ENCODE measurements around the gene TMEM171.

DNA sequence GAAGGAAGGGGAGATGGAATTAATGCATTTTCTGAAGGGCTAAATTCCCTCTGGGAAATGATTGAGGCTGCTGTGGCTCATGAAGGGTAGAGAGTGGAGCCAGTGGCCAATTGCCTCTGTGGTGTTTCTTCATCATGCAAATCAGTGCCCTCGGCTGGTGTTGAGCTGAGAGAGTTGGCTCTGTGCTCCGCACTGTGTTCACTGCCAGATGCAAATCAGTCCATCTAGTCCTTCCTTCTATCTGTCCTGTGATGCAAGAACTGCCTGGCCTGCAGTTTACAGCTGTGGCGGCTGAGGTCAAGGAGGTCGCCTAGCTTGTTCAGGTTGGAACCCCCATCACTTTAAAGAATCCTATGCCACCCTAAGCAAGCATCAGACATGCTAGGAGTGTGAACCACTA lies 6.0 kb downstream of the TMEM171 start:
- TF ChIP-seq, protein P1, sequence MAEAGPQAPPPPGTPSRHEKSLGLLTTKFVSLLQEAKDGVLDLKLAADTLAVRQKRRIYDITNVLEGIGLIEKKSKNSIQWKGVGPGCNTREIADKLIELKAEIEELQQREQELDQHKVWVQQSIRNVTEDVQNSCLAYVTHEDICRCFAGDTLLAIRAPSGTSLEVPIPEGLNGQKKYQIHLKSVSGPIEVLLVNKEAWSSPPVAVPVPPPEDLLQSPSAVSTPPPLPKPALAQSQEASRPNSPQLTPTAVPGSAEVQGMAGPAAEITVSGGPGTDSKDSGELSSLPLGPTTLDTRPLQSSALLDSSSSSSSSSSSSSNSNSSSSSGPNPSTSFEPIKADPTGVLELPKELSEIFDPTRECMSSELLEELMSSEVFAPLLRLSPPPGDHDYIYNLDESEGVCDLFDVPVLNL (CRISPR knock-in tag; IDR thresholded peaks at IDR 0.05; ENCODE audit: borderline replicate concordance, low read depth) = no peak
- TF ChIP-seq, protein P2, sequence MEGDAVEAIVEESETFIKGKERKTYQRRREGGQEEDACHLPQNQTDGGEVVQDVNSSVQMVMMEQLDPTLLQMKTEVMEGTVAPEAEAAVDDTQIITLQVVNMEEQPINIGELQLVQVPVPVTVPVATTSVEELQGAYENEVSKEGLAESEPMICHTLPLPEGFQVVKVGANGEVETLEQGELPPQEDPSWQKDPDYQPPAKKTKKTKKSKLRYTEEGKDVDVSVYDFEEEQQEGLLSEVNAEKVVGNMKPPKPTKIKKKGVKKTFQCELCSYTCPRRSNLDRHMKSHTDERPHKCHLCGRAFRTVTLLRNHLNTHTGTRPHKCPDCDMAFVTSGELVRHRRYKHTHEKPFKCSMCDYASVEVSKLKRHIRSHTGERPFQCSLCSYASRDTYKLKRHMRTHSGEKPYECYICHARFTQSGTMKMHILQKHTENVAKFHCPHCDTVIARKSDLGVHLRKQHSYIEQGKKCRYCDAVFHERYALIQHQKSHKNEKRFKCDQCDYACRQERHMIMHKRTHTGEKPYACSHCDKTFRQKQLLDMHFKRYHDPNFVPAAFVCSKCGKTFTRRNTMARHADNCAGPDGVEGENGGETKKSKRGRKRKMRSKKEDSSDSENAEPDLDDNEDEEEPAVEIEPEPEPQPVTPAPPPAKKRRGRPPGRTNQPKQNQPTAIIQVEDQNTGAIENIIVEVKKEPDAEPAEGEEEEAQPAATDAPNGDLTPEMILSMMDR (IDR thresholded peaks at IDR 0.05) = no peak
- TF ChIP-seq ZNF121 (CRISPR knock-in tag; IDR thresholded peaks at IDR 0.05) (no peak), MAX (CRISPR knock-in tag; IDR thresholded peaks at IDR 0.05) (no peak), FOXP1 (CRISPR knock-in tag; IDR thresholded peaks at IDR 0.05; ENCODE audit: borderline replicate concordance) (no peak)
- TF ChIP-seq, protein P3, sequence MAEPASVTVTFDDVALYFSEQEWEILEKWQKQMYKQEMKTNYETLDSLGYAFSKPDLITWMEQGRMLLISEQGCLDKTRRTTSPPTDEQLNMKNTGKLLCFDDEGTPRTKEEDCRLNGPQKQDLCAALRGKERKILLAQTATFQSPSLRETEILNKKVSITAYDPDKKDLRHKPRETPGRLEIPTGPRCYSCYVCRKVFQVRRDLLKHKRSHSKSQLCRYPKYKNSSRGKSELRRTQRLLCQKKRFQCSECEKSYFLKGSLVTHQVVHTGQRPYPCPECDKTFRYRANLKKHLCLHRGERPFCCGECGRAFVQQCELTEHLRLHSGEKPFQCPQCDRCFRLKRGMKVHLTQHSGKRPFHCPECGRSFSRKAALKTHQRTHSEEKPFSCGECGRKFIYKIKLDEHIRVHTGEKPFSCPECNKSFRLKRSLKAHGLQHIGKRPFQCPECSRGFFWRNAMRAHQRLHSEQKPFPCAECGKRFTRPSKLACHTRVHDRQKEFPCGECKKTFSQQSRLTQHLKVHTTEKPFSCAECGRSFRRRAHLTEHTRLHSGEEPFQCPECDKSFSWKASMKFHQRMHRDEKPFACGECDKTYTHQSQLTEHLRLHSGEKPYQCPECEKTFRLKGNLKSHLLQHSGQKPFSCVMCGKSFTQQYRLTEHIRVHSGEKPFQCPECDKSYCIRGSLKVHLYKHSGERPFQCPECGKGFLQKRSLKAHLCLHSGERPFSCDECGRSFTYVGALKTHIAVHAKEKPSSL (CRISPR knock-in tag; conservative IDR thresholded peaks at IDR 0.05) = no peak

All from WTC11 (cell line).